Activated CD8-positive, alpha-beta memory T cell treated with anti-CD3 and anti-CD28 coated beads, Interleukin-2, amount 50 U/mL, for 1 hour (primary cell): ENCODE measurements around the gene BCL2L13.
"Not testable (repeated sequence)": the region's sequence is repeated elsewhere in the genome, so short reads cannot be mapped to it uniquely, and the experiment has no call there.

Source experiments
- DNase-seq: peaks from one replicate; pipeline ENCODE4 v3.0.0-alpha.2; 2020; ENCODE audit errors: extremely low read depth

Gene BCL2L13

DNA sequence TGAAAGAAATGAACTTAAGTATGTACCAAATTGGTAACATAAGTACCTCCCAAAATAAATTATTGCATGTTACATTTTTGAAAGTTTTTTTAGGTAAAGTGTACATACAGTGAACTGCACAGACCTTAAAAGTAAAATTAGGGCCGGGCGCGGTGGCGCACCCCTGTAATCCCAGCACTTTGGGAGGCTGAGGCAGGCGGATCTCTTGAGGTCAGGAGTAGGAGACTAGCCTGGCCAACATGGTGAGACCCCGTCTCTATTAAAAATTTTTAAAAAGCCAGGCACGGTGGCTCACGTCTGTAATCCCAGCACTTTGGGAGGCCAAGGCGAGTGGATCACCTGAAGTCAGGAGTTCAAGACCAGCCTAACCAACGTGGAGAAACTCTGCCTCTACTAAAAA is 1.7 kb upstream of the BCL2L13 start:
- DNase-seq = not testable (repeated sequence)

DNA sequence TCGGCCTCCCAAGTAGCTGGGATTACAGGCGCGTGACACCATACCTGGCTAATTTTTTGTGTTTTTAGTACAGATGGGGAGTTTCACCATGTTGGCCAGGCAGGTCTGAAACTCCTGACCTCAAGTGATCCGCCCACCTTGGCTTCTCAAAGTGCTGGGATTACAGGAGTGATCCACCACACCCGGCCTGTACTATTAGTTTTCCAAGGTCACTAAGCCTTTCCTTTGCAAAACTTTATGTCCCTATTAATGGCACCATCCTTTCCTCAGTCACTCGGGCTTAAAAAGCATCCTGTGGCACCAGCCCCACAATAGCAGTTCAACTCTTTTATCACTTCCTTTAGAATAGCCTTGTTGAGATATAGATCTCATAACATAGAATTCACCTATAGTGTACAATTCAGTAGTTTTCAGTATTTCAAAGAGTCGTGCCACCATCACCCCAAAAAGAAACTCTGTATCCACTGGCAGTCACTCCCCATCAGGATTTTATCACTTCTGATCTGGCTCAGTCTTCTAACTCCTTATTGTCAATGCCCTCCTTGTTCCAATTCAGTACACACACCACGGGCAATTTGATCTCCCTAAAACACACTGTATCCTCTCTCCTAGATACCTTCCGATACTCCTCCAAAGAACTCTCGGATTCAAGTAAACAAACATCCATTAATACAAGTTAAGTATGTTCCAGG is 921 bp upstream of the BCL2L13 start:
- no peak for DNase-seq

- no peak for DNase-seq
Observed at GRCh38 chr22:17638182-17638431, 450 bp upstream of the BCL2L13 start.

DNA sequence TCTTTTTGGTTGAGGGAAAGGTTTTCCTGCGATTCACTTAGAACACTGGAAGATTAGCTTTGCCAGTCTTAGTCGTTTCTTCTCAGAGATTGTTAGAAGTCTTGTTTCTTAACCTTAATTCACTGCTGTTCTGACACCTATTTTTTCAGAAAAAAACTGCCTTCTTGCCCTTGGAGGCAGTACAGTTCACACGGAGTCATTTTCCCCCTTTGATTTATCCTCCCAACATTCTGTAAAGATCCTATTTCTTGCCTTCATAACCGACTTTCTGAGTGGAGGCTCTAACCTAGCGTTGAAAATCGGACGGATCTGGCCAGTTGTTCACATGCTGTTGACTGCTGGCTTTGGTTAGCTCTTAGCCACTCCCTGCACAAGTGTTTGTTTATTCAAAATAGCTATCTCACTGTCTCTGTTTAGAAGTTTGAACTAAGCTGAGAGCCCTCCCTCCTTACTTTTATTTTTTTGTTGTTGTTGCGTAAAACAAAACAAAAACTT is 737 bp downstream of the BCL2L13 start:
- DNase-seq = no peak

GRCh38 chr22:17641269-17641668 is 2.7 kb downstream of the BCL2L13 start:
- DNase-seq = no peak

DNA sequence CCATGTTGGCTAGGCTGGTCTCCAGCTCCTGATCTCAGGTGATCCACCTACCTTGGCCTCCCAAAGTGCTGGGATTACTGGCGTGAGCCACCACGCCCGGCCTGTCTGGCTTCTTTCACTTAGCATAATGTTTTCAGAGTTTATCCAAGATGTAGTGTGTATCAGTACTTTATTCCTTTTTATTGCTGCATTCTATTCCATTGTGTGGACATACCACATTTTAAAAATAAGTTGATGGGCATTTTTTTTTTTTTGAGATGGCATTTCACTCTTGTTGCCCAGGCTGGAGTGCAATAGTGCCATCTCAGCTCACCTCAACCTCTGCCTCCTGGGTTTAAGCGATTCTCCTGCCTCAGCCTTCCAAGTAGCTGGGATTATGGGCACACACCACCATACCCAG is 3.8 kb downstream of the BCL2L13 start:
- not testable (repeated sequence) for DNase-seq

- no peak for DNase-seq
Observed at GRCh38 chr22:17647452-17647851, 8.9 kb downstream of the BCL2L13 start.

DNA sequence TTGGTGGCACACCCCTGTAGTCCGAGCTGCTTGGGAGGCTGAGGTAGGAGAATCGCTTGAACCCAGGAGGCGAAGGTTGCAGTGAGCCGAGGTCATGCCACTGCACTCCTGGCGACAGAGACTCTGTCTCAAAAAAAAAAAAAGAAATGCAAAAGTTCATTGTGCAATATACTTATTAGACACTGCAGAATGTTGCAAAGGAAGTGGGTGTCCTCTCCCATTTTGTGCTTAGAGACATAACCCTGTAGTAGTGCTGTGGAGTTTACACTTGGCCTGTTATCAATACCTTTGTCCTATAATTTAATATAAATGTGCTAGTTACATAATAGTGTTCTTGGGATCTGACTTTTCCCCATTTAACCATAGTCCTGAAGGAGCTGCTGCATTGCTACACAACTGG is 9.4 kb downstream of the BCL2L13 start:
- DNase-seq = no peak

DNA sequence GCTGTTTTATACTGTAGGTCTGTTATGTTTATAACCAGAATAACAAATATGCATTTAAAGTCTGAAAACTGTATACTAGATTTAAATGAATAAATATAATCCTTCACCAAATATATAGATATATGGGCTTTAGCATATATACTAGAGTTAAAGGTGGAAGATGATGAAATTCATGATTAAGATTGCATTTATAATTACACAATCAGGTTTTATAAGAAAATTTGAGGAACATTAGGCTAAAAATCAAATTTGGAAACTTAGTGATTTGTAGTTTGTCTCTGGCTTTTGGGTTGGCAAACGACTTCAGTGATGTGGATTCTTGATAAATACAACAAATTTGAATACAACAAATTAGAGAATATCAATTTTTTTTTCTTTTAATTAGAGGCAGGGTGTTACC is 10.0 kb downstream of the BCL2L13 start:
- DNase-seq = no peak

- DNase-seq = no peak
Observed at GRCh38 chr22:17655289-17655688, 16.7 kb downstream of the BCL2L13 start.

GRCh38 chr22:17656870-17657395 is 18.4 kb downstream of the BCL2L13 start:
- no peak for DNase-seq

DNA sequence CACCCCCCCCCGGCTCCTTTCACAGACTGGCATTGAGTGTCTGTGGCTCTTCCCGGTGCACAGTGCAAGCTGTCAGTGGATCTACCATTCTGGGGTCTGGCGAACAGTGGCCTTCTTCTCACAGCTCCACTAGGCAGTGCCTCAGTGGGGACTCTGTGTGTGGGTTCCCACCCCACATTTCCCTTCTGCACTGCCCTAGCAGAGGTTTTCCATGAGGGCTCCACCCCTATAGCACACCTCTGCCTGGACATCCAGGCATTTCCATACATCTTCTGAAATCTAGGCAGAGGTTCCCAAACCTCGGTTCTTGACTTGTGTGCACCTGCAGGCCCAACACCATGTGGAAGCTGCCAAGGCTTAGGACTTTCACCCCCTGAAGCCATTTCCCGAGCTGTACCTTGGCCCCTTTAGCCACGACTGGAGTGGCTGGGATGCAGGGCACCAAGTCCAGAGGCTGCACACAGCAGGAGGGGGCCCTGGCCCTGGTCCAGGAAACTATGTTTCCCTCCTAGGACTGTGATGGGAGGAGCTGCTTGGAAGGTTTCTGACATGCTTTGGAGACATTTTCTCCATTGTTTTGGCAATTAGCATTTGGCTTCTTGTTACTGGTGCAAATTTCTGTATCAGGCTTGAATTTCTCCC is 26.0 kb downstream of the BCL2L13 start:
- DNase-seq = no peak

- no peak for DNase-seq
Observed at GRCh38 chr22:17665248-17665647, 26.7 kb downstream of the BCL2L13 start.

GRCh38 chr22:17665854-17666253 is 27.3 kb downstream of the BCL2L13 start:
- no peak for DNase-seq

DNA sequence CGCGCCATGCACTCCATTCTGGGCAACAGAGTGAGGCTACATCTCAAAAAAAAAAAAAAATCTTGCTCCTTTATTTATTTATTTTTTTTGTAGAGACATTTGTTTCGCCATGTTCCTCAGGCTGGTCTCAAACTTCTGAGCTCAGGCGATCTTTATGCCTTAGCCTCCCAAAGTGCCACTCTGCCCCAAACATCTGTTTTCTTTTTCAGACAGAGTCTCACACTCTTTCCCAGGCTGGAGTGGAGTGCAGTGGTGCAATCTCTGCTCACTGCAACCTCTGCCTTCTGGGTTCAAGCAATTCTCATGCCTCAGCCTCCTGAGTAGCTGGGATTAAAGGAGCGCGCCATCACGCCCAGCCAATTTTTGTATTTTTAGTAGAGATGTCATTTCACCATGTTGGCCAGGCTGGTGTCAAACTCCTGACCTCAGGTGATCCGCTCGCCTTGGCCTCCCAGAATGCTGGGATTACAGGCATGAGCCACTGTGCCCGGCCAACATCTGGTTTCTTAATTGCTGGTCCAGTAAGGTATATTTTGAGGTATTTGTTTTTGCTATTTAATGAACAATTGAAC is 33.0 kb downstream of the BCL2L13 start:
- DNase-seq = not testable (repeated sequence)

DNA sequence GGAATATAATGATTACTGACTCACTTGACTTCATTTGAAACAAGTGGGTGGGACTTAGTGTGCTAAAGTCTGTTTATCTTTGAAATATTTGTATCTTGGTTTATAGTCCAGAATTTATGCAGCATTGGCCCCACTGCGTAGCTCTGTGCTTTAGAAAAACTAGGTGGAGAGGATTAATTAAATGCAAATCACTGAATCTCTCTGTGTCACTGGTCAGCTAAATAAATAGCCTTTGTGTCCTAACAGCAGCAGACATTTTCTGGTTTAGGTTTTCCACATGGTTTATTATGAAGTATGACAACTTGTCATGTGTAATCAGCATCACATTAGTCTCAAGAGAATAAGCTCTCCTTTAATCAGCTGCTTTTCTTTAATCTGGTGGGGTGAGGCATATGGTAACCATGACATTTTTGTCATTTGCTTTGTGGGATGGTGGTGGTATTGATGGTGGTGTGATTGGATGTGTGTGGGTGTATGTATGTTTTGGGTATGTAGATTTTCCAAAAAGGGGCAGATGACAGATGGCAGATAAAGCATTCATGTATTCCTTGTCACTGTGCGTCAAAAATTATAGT is 33.9 kb downstream of the BCL2L13 start:
- DNase-seq = no peak

DNA sequence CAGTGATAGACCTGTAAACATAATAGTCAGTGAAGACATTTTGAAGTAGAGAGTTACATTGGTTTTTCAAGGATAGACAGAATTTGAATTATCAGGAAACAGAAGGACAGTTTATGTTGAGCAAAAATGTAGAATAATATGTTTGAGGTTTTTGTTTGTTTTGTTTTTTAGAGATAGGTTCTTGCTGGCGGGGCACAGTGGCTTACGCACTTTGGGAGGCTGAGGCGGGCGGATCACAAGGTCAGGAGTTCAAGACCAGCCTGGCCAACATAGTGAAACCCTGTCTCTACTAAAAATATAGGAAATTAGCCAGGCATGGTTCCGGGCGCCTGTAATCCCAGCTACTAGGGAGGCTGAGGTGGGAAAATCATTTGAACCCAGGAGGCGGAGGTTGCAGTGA is 35.6 kb downstream of the BCL2L13 start:
- DNase-seq = no peak

DNA sequence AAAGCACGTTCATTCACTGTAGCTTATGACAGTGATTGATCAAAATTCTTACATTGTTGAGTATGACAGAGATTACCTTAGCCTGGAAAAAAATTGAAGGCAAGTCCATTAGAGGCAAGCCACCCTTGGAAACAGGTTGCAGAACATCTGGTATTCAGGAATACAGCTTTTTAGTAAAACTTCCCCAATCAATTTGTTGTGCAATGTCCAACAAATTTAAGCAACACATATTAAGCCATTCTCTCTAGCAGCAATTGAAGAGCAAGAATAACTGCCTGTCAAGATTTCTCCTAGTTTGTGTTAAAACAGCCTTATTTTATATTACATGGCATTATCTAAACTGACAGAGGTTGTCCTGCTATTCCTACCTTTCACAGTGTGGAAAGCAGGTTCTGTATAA is 37.0 kb downstream of the BCL2L13 start:
- DNase-seq = no peak

- DNase-seq = no peak
Observed at GRCh38 chr22:17678817-17679385, 40.3 kb downstream of the BCL2L13 start.

GRCh38 chr22:17684245-17684644 is 45.7 kb downstream of the BCL2L13 start:
- DNase-seq = no peak

GRCh38 chr22:17692841-17693240 is 54.3 kb downstream of the BCL2L13 start:
- DNase-seq = no peak

DNA sequence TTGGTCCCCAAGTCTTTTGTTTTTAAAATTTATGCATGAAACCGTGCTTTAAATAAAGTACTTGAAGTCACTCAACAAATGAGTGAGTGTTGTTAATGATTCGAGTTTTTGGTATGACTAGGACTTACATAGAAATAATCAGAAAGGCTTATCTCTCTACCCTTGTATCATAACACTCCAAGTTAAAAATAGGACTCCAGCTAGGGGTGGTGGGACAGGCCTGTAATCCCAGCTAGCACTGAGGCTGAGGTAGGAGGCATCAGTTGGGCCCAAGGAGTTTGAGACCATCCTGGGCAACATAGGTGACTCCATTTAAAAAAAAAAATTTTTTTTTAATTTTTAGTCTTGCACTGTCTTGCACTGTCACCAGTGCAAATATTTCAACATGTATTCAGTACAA is 55.6 kb downstream of the BCL2L13 start:
- no peak for DNase-seq

- DNase-seq = no peak
Observed at GRCh38 chr22:17694752-17695151, 56.2 kb downstream of the BCL2L13 start.
